Right hindlimb (tissue), 1 donor: ENCODE data around the gene SLC17A8.
"Not testable (repeated sequence)": the region's sequence is repeated elsewhere in the genome, so short reads cannot be mapped to it uniquely, and the experiment has no call there.

Source experiments
- DNase-seq: peaks from one replicate; pipeline ENCODE4 v3.0.0-alpha.2; 2018

The SLC17A8 gene

GRCh38 chr12:100356644-100357223, at the start of gene SLC17A8:
Gene SLC17A8, plus strand, starts transcription at chr12:100357074. Its CDS starts 318 bp downstream, at chr12:100357392.
- DNase-seq, result peak; percentile 64

- DNase-seq, result not testable (repeated sequence)
Observed at GRCh38 chr12:100308138-100308537, 48.7 kb upstream of the SLC17A8 start.

- no peak for DNase-seq
Observed at GRCh38 chr12:100311317-100311716, 45.6 kb upstream of the SLC17A8 start.

- DNase-seq, result no peak
Observed at GRCh38 chr12:100317371-100317770, 39.5 kb upstream of the SLC17A8 start.

GRCh38 chr12:100324498-100324897, 32.4 kb upstream of the SLC17A8 start:
- DNase-seq, result no peak

- DNase-seq, result no peak
Observed at GRCh38 chr12:100326208-100326607, 30.7 kb upstream of the SLC17A8 start.

GRCh38 chr12:100329800-100330199, 27.1 kb upstream of the SLC17A8 start:
- DNase-seq, result no peak

- DNase-seq, result no peak
Observed at GRCh38 chr12:100331871-100332270, 25.0 kb upstream of the SLC17A8 start.

GRCh38 chr12:100332852-100333251, 24.0 kb upstream of the SLC17A8 start:
- no peak for DNase-seq

GRCh38 chr12:100337299-100337698, 19.6 kb upstream of the SLC17A8 start:
- no peak for DNase-seq

GRCh38 chr12:100337727-100338126, 19.1 kb upstream of the SLC17A8 start:
- DNase-seq, result no peak

- DNase-seq, result no peak
Observed at GRCh38 chr12:100339071-100339470, 17.8 kb upstream of the SLC17A8 start.

- DNase-seq, result not testable (repeated sequence)
Observed at GRCh38 chr12:100342897-100343296, 14.0 kb upstream of the SLC17A8 start.

- not testable (repeated sequence) for DNase-seq
Observed at GRCh38 chr12:100344351-100344750, 12.5 kb upstream of the SLC17A8 start.

- no peak for DNase-seq
Observed at GRCh38 chr12:100345020-100345767, 11.7 kb upstream of the SLC17A8 start.

GRCh38 chr12:100346660-100347059, 10.2 kb upstream of the SLC17A8 start:
- DNase-seq, result no peak

- no peak for DNase-seq
Observed at GRCh38 chr12:100348657-100349454, 8.0 kb upstream of the SLC17A8 start.

GRCh38 chr12:100359248-100359647, 2.4 kb downstream of the SLC17A8 start:
- no peak for DNase-seq

GRCh38 chr12:100359822-100360221, 2.9 kb downstream of the SLC17A8 start:
- no peak for DNase-seq

- DNase-seq, result no peak
Observed at GRCh38 chr12:100360450-100360849, 3.6 kb downstream of the SLC17A8 start.

- DNase-seq, result no peak
Observed at GRCh38 chr12:100364324-100364723, 7.5 kb downstream of the SLC17A8 start.

- no peak for DNase-seq
Observed at GRCh38 chr12:100365411-100365810, 8.5 kb downstream of the SLC17A8 start.

- DNase-seq, result no peak
Observed at GRCh38 chr12:100368066-100368465, 11.2 kb downstream of the SLC17A8 start.

GRCh38 chr12:100371146-100371545, 14.3 kb downstream of the SLC17A8 start:
- no peak for DNase-seq
